NCI-H82 (cell line): ENCODE results near the gene C22orf15.

Experiments
- DNase-seq: peaks from one replicate; lab custom pipeline; 2025; lab: John Stamatoyannopoulos, UW

The C22orf15 gene

DNA sequence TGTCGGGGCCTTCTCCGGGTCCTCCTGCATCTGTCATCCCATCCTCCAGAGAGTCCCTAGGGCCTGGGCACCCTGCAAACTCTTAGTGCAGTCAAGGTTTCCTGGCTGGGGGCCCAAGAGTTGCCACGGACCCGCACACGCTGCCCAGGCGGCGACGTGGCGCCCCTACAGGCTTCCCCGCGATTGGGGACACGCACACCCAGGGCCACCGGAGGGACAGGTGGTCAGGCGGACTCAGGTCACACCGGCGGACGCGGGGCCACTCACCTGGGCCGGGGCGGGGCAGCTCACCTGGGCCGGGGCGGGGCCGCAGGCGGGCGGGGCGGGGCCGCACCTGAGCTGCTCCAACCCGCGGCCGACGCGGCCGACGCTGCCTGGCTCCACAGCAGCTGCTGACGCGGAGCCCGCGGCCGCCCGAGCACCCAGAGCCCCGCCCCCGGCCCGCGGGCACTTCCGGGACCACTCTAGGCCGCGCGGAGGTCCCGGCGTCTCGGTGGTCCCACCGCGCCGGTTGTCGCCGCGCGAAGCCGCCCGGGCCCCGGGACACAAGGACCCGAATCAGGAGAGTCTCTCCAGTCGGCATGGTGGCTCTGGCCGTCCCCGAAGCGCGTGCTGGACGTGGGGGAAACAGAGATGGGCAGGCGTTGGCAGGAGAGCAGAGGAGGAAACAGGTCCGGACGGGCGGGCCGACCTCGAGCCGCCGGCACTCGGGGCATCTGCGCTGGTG, 11.9 kb upstream of the C22orf15 start, which contains the start of gene ZNF70:
Gene ZNF70, minus strand, starts transcription at position 399 of the 727 bp plus-strand sequence. CDS start 5,972 bp downstream, outside the sequence.
- DNase-seq: peak; percentile 90

DNA sequence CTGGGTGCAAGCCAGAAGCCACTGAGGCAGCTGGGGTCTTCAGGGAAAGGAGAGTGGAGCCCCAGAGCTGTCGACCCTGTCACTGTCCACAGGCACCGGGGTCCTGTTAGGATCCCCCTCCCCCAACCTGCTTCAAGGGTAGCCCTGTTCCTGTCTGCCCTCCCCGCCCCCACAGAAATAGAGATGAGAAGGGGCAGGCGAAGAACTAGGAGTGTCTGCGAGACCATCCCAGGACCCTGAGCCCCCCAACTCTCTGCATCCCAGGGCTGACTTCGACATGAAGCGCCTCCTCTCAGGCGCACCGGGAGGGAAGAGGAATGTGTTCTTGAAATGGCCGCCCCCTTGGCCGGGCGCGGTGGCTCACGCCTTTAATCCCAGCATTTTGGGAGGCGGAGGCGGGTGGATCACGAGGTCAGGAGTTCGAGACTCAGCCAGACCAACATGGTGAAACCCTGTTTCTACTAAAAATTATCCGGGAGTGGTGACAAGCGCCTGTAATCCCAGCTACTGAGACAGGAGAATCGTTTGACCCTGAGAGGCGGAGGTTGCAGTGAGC, 11.3 kb upstream of the C22orf15 start:
- peak; percentile 53 for DNase-seq

DNA sequence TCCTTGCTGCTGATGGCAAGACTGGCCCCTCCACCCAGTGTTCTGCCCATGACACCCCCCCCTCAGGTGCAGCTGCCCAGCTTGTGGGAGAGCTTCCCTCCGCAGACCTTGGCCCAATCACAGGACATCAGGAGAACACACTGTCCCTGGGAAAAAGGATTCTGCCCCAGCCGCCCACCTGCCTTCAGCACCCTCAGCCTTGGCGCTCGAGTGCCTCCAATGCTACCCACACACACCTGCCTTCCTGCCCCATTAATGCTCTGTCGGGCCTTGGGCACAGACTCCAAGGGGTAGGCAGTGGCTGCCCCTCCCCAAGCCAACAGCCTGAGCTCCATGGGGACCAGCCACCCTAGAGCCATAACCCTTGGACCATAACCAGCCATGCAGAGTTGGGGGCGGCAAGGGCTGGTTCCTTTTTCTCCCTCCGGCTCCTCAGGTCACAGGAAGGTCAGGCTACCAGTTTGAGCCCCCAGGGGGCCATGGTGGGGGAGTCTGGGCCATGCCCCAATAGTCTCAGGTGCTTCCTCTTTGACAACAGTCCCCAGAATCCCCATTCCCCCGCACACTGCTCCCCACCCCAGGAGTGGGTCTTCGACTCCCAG, 10.6 kb upstream of the C22orf15 start:
- no peak for DNase-seq

DNA sequence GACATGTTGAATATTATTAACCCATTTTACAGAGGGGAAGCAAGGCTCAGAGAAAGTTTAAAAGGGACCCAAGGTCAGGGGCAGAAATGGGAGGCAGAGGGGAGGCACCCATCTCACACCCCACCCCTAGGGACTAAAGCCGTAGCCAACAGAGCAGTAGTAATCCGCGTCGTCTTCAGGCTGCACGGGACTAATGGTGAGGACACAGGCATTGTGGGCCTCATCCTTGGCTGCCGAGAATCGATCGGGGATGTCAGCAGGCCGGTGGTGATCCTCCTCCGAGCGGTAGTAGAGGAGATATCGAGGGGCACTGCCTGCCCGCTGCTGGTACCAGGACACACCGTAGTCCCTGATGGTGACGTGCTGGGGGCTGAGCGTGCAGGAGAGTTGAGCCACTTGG, 10.0 kb upstream of the C22orf15 start:
- no peak for DNase-seq

DNA sequence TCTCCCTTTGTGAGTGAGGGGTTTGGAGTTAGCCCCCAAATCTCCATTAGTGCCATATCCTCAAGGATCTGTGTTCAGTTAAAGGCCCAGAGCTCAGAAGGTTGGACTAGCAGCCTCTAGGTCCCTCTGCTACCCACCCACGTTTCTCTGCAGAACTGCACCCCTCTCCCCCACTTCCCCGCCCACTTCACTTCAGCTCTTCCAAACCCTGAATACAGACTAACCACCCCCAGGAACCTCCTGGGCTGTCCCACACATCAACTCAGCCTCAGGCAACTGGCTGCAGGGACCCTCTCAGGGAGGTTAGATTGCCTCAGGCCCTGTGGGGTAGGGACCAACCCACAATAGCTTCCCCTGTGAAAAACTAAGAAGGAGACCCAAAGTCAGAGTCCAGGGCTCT, 9.4 kb upstream of the C22orf15 start:
- DNase-seq: no peak

DNA sequence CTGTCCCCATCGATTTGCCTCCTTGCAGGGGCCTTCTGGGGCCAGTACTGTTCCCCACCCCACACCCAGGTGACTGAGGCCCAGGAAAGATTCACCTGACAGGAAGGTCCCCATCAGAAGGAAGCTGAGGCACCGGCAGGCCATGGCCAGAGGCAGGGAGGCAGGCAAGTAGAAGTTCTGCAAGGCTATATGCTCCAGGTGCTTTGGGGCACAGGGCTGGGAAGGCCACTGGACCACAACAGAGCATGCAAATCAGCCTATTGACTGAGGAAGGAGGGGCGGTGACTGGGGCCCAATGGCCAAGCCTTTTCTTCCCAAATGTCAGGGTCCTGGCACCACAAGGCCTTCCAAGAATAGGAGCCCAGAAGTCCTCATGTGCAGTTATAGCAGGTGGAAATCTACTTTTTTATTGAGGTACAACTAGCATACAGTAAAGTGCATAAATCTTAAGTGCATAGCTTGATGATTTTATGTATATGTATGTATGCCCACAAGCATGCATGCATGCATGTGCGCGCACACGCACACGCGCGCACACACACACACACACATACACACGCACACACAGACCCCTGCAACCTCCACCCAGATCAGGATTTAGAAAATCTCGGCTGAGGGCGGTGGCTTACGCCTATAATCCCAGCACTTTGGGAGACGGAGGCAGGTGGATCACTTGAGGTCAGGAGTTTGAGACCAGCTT, 8.4 kb upstream of the C22orf15 start, which contains the start of gene VPREB3:
Gene VPREB3, minus strand, starts transcription at position 206 of the 700 bp plus-strand sequence. Its CDS starts 62 bp downstream, at position 144.
- DNase-seq: no peak

DNA sequence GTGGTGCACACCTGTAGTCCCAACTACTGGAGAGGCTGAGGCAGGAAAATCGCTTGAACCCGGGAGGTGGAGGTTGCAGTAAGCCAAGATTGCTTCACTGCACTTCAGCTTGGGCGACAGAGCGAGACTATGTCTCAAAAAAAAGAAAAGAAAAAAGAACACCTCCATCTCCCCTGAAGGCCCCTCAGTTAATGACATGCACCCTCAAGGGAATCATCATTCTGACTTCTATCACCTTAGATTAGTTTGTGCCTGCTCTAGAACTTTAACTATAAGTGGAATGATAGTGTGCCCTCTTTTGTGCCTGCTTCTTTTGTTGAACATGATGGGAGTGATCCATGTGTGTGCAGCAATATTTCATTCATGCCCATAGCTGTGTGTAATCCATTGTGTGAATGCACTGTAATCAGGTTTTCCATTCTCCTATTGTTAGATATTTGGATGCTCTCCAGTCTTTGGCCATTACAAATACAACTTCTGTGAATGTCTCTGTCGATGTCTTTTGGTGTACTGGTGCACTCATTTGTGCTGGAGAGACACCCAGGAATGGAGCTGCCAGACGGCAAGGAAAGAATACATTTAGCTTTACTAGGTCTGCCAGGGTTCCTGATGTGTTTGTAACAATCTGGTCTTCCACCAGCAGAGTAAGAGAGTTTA, 7.7 kb upstream of the C22orf15 start:
- no peak for DNase-seq

DNA sequence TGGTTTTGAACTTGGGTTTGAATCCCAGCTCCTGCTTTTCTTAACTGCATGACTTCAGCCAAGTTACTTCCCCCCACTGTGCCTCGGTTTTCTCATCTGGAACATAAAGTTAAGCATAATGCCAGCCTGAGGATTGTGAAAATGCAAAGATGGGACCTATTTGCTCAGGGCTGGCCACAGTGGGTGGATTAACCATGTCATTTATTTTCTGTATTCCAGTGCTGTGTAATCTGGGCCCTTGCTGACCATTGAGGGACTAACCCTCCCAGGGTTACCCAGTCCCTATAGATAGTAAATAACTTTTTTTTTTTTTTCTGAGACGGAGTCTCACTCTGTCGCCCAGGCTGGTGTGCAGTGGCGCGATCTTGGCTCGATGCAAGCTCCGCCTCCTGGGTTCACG, 7.1 kb upstream of the C22orf15 start:
- no peak for DNase-seq

DNA sequence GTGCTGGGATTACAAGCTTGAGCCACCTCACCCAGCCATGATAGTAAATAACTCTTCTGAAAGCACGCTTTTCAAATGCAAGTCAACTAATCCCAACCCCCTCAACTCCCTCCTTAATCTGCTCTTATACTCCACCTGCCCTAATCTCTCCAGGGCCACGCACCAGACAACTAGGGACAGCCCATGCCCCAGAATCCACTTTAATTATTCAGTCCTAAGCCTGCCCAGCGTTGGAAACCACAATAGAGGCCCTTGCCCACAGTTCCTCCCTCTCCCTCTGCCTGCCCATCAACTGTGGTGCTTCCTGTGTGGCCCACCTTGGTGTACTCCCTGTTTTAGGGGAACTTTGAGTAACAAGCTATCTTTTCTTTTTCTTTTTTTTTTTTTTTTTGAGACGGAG, 5.9 kb upstream of the C22orf15 start:
- peak; percentile 92 for DNase-seq

DNA sequence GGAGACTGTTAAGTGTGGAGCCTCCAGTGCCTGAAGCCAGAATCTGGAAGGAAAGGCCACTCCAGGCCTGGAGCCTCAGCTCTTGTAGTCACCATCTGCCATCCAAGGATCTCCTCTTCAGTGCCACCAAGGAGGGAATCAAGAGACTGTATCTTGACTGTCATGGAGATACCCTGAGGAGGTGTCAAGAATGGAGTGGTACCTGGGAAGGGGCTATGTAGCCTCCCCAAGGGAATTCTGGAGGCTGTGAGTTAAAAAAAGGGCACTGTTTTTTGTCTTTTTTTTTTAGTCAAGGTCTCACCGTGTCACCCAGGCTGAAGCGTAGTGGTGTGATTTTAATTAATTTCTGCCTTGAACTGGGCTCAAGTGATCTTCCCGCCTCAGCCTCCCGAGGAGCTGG, 3.2 kb upstream of the C22orf15 start:
- DNase-seq: no peak

DNA sequence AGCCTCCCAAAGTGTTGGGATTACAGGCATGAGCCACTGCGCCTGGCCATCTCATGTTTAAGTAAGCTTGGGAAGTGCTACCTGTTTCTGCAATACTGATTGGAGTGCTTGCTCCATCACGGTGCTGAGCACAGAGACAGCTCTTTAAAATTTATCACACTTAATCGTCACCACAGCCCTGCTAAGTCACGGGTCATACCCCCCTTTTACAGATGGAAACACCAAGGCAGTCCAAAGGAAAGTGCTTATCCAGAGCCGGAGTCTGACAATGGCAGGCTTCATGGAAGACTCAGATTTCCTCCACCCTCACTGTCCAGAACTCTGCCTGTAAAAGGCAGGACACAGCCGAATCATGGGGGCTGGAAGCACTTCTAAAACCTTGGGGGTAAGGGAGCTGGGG, 2.7 kb upstream of the C22orf15 start:
- no peak for DNase-seq

DNA sequence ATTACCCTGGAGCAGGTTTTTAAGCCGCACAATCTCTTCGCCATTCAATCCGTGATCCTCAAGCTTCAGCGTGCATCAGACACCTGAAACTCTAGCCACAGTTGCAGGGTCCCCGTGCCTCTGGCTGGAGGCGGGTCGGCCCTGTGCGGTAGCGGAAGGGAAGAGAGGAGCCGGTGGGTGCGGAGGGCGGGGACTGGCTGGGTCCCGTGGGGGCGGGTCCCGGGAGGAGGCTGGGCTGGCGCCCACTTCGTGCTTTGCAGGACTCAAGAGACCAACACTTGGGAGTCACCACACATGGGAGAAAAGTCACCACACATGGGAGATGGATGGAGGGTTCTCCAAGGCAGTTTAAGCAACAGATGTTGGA, 772 bp downstream of the C22orf15 start:
- DNase-seq: no peak

DNA sequence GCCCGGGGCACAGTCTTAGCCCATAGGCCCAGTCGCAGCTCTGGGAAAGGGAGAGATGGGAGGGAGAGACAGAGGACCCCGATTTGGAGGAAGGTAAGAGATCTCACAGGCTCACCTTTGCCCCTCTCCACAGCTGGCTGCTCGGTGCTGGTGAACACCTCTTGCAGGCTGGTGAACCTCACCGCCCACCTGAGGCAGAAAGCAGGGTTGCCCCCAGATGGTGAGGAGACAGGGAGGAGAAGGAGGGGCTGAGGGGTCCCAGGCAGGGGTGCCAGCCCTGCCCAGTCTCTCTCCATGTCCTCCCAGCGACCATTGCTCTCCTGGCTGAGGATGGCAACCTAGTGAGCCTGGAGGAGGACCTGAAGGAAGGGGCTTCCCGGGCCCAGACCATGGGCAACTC, 1.2 kb downstream of the C22orf15 start:
- no peak for DNase-seq

DNA sequence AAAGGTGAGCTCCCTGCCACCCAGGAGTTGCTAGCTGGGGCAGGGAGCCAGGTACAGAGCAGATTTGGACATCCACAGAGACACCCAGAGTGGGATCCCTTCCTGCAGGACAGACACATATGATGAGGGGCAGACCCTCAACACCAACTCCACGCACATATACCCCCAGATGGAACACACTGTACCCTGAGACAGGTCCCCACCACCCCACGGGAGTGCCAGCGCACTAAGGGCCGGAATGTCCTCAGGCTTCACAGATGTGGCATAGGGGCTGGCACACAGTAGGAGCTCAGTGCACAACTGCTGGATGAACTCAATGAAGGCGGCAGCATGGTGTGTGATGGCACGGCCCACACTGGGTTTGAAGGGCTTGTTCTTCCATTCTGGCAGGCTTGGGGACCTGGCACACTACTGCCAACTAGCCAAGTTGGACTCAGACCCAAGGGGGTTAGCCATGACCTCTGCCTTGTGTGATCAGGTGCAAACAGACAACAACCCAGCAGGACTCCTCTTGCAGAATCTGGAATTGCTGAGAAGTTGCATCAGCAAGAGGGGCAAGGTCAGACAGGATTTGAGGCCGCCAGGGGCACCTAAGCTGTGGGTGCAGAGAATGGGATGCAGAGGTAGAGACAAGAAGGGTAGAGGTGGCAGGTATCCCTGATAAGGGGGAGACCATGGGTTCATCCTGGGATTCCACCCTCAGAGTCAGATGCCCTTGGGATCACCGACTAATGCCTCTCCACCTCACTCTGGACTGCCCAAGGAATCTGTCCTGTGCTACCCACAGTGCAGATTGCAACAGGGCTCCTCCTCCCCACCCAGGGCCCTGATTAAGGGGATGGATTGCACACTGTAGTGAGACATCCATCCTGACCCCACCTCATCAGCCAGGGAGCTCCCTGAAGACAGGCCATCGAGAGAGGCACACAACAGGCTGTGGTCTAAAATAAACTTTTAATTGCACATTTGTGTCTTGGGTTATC, 2.4 kb downstream of the C22orf15 start:
- DNase-seq: no peak

DNA sequence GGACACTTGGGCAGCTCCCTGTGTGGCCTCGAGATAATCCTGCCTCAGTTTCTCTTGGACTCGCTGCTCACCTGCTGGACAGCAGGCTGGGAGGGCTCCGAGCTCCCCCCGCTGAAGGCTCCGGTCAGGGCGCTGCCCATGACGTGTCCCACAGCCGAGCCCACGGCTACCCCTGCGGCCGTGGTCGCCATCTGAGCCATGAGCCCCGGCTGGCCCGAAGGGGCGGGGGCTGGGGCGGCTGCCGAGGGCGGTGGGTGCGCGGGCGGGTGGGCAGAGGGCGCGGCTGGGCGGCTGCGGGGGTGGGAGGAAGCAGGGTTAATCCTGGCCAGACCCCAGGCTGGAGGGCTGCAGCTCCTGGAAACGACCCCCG, 4.5 kb downstream of the C22orf15 start:
- no peak for DNase-seq

DNA sequence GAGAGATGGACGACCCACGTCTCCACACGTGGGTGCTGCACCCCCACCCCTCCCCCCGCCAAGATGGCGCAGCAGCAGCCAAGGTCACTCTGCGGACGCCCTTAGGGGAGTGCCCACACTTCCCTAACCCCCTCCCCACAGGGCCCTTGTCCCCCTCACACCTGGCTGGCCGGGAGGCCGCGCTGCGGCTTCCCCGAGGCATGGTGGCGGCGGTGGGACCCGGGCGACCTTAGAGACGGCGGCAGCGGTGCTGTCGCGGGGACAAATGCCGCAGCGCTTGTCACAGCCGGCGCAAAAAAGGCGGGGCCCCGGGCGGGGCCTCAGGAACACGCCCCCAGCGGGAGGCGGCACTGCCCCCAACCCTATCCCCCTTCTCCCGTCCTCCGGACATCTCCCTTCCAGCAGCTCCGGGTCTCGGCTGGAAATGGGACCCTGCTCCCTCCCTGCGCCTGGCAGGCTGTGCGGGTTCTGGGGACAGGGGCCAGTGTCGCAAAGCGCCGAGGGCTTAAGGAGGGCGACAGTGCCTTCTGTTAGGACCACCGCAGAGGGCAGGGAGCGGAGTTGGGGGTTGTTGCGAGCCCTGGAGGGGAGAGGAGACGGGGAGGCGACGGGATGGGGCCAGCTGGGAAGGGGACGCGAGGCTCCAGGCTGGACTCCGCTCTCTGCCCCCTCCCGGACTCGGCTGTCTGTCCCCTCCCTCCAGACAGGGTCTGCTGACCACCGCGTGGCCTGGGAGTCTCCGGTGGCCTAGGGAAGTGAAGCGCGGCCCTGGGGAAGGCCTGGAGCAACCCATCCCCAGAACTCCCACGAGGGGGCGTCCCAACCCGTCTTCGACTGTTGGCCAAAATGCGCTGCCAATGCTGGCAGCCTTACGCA, 5.1 kb downstream of the C22orf15 start, which contains the start of gene CHCHD10:
Gene CHCHD10, minus strand, starts transcription at position 300 of the 876 bp plus-strand sequence. Its CDS starts 98 bp downstream, at position 202.
- peak; percentile 90 for DNase-seq

DNA sequence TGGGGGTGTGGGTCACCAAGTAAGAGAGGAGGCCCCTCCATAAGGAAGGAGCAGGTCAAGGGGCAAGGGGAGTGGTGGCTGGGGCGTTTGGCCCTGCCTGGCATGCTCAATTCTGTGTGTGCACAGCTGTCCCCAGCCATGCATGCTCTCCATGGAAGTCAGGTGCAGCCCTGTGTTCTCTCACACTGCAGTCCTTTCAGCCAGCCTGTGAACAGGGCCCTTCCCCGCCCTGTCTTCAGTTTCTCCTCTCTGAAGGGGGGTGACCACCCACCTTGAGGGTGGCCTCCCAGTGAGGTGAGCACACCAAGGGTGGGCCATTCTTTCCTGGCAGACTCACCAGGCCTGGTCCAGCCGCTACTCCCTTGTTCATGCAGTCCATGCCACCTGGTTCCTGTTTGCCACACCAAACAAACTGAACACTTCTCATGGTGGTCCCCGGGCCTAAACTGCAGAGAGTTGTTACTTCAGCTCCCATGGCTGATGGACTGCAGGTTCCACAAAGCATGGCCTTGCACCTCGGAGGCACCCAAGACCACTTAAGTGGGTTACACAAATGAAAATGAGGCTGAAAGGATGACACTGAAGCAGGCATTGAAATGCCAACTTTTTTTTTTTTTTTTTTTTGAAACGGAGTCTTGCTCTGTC, 6.7 kb downstream of the C22orf15 start:
- DNase-seq: no peak

DNA sequence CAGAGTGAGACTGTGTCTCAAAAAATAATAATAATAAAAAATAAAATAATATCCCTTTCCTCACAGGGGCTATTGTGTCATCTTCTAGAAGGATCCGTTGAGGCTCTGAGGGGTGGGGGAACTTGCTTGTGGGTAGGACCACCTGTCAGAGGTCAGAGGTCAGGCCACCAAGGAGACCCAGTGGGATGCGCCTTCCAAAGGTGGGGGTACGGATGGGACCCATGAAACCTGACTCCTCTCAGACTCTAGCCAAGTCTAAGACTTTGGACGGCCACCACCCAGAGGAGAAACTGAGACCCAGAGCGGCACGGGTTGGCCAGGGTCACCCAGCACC, 9.5 kb downstream of the C22orf15 start:
- DNase-seq: no peak

DNA sequence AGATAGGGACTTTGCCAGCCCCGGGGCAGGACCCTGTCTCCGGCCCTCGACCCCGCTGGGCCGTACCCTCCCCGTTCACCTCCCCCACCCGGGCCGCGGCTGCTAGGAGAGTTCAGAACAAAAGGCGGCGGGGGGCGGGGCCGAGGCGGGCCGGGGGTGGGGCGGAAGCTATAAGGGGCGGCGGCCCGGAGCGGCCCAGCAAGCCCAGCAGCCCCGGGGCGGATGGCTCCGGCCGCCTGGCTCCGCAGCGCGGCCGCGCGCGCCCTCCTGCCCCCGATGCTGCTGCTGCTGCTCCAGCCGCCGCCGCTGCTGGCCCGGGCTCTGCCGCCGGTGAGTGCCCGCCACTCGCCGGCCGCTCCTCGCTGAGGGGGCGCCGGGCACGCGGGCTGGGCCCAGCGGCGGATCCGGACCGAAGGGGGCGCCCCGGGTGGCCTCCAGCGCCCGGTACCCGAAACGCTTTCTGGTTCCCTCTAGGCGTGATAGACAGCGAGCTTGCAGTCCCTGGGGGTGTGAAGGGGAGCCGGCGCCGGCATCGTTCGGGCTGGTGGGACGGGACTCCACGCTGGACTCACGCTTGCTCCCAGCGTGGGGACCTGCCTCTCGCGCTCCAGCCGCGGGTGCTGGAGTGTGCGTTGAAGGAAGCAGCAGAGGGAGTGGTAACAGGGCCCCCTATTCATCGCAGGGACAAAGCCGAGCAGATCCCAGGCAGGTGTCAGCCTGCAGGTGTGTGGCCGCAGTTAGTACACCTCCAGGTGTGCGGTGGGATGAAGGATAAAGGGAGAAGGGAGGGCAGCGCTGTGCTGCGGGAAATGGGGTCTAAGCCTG, 10.1 kb downstream of the C22orf15 start, which contains the start of gene MMP11:
Gene MMP11, plus strand, starts transcription at position 201 of the 825 bp plus-strand sequence. Its CDS starts 22 bp downstream, at position 223.
- peak; percentile 72 for DNase-seq
